HG03064 (cell line): ENCODE measurements around the gene C1R.

Source experiments
- ATAC-seq: cut with Tn5 transposase; IDR thresholded peaks from one replicate; pipeline ENCODE4 v1.9.1; 2021; ENCODE audit warnings: low read depth; ENCODE audit not compliant: unreplicated experiment

C1R gene

GRCh38 chr12:7092229-7092985 is at the start of gene C1R:
C1R (minus strand) TSS chr12:7092445; CDS start chr12:7092388, 57 bp downstream.
- ATAC-seq = no peak

- ATAC-seq = no peak
These were observed 49.2 kb upstream of the C1R start for GRCh38 chr12:7141351-7142005.

- no peak for ATAC-seq
These were observed 47.0 kb upstream of the C1R start for GRCh38 chr12:7139200-7139599.

- no peak for ATAC-seq
These were observed 45.7 kb upstream of the C1R start for GRCh38 chr12:7137908-7138307.

- ATAC-seq = no peak
These were observed 44.4 kb upstream of the C1R start for GRCh38 chr12:7136676-7137075.

GRCh38 chr12:7136071-7136470 is 43.8 kb upstream of the C1R start:
- ATAC-seq = no peak

- no peak for ATAC-seq
These were observed 42.3 kb upstream of the C1R start for GRCh38 chr12:7134396-7135166.

GRCh38 chr12:7131502-7131866 is 39.2 kb upstream of the C1R start:
- ATAC-seq = no peak

- ATAC-seq = peak; percentile 43
These were observed 38.7 kb upstream of the C1R start for GRCh38 chr12:7130701-7131501.

- ATAC-seq = peak; percentile 55
These were observed 37.8 kb upstream of the C1R start, which contains the start of gene CLSTN3 for GRCh38 chr12:7129872-7130691. CLSTN3 (plus strand) TSS chr12:7130371; CDS start chr12:7130649, 278 bp downstream.

GRCh38 chr12:7129287-7129871 is 37.1 kb upstream of the C1R start:
- peak; percentile 26 for ATAC-seq

- ATAC-seq = no peak
These were observed 36.5 kb upstream of the C1R start, which contains the start of gene RBP5 for GRCh38 chr12:7128681-7129286. RBP5 (minus strand) TSS chr12:7128889; CDS start chr12:7128775, 114 bp downstream.

GRCh38 chr12:7127916-7128626 is 35.8 kb upstream of the C1R start:
- ATAC-seq = no peak

- ATAC-seq = no peak
These were observed 33.5 kb upstream of the C1R start for GRCh38 chr12:7125632-7126227.

GRCh38 chr12:7123806-7124522 is 31.7 kb upstream of the C1R start:
- ATAC-seq = no peak

- ATAC-seq = no peak
These were observed 30.8 kb upstream of the C1R start for GRCh38 chr12:7122811-7123769.
